ENCODE results near the gene FARP2.

DNA sequence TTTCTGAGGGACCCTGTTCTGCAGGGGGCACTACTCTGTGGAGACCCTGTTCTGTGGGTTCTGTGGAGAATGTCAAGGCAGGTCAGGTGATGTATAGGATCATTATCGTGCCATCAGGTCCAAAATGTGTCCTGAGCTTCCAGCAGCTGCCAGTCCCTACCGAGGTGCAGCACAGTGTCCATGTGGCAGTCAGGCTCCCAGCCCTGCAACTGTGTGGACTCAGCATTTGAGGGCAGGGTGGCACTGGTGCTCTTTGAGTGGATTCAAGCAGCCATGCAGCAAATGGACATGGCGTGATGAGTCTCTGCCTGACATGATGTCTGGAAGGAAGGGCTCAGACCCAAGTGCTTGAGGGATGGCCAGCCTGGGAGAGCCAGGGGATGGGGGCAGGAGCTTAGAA, 117.3 kb downstream of the FARP2 start:
- TF ChIP-seq, protein P1, sequence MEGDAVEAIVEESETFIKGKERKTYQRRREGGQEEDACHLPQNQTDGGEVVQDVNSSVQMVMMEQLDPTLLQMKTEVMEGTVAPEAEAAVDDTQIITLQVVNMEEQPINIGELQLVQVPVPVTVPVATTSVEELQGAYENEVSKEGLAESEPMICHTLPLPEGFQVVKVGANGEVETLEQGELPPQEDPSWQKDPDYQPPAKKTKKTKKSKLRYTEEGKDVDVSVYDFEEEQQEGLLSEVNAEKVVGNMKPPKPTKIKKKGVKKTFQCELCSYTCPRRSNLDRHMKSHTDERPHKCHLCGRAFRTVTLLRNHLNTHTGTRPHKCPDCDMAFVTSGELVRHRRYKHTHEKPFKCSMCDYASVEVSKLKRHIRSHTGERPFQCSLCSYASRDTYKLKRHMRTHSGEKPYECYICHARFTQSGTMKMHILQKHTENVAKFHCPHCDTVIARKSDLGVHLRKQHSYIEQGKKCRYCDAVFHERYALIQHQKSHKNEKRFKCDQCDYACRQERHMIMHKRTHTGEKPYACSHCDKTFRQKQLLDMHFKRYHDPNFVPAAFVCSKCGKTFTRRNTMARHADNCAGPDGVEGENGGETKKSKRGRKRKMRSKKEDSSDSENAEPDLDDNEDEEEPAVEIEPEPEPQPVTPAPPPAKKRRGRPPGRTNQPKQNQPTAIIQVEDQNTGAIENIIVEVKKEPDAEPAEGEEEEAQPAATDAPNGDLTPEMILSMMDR (IDR thresholded peaks at IDR 0.05), result no peak
- no peak for TF ChIP-seq POLR2A (IDR thresholded peaks at IDR 0.05; ENCODE audit: low read depth)
- no peak for TF ChIP-seq EP300 (IDR thresholded peaks at IDR 0.05)
- no peak for TF ChIP-seq POLR2AphosphoS5 (IDR thresholded peaks at IDR 0.05)

All from esophagus muscularis mucosa (tissue), 4 donors.